Lower leg skin (tissue), 4 donors: ENCODE results near the gene PNKD. TPM values are rescaled to one million over a fixed set of nuclear protein-coding genes. Genes with fewer than 3 reads are reported as not detected.

Experiments used
- DNase-seq, 2 donors: peaks; one replicate each; pipeline ENCODE4 v3.0.0-alpha.2; 2019; ENCODE audit warnings: low spot score in 2 of 2
- H3K4me3 ChIP-seq: fragments of 200-600 bp; sonication (generic); 2 replicates; pipeline ENCODE4 v1.5.1; 2017; ENCODE audit warnings: mild to moderate bottlenecking, low read depth; ENCODE audit not compliant: poor library complexity, severe bottlenecking
- POLR2A ChIP-seq, 2 donors: fragments of 450-650 bp; IDR thresholded peaks; one replicate each; pipeline ENCODE4 v1.6.1; 2016 to 2017; ENCODE audit warnings: antibody characterized with exemption in 2 of 2, mild to moderate bottlenecking in 1 of 2, moderate library complexity in 1 of 2
- whole genome bisulfite sequencing, 2 donors: methylation state at CpG; one replicate each; pipeline ENCODE4 v1.1.5; 2018; 5-methylcytosine and 5-hydroxymethylcytosine counted together
- intact Hi-C: fragments of 100-400 bp; cut with DNase I; formaldehyde crosslinking; loops from one replicate; pipeline ENCODE4 v1.15.0; 2023; ENCODE audit warnings: low total_unique reads
- total RNA-seq, 4 donors: library from RNA; depleted of rRNA; stranded (reverse); fragments of >200 nt; gene quantifications; one replicate each; pipeline ENCODE4 v1.1.0, GENCODE V29; 2016
- TF ChIP-seq, protein P1 (sequence below), 3 donors: fragments of 450-650 bp; IDR thresholded peaks; one replicate each; pipeline ENCODE4 v1.5.1; 2016; ENCODE audit warnings: antibody characterized with exemption in 3 of 3, mild to moderate bottlenecking in 3 of 3, moderate library complexity in 2 of 3

Gene PNKD
- total RNA-seq, 4 donors from 2014 or later = 26.6 to 60.6 (median 43.3) TPM

DNA sequence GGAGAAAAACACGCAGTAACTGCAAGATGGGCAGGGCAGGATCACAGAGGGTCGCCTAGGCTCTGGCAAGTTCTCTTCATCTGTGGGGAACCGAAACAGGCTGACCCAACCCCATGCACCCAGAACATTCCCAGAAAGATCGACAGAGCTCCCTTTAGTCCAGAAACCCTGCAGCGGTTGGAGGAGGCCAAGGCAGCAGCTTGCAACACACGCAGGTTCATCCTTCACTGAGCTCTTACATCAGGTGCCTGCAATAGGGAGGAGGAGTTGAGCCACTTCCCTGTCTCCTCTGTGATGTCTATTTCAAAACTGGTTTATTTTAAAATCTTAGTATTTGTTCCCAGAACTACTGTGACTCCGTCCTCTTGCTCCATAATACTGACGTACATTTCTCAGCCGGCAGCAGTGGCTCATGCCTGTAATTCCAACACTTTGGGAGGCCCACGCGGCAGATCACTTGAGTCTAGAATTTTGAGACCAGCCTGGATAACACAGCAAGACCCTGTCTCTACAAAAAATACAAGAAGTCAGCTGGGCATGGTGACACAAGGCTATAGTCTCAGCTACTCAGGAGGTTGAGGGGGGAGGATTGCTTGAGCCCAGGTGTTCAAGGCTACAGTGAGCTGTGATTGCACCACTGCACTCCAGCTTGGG lies 100.2 kb downstream of the PNKD start:
- intact Hi-C loops = no loop called here
- TF ChIP-seq, protein P1, sequence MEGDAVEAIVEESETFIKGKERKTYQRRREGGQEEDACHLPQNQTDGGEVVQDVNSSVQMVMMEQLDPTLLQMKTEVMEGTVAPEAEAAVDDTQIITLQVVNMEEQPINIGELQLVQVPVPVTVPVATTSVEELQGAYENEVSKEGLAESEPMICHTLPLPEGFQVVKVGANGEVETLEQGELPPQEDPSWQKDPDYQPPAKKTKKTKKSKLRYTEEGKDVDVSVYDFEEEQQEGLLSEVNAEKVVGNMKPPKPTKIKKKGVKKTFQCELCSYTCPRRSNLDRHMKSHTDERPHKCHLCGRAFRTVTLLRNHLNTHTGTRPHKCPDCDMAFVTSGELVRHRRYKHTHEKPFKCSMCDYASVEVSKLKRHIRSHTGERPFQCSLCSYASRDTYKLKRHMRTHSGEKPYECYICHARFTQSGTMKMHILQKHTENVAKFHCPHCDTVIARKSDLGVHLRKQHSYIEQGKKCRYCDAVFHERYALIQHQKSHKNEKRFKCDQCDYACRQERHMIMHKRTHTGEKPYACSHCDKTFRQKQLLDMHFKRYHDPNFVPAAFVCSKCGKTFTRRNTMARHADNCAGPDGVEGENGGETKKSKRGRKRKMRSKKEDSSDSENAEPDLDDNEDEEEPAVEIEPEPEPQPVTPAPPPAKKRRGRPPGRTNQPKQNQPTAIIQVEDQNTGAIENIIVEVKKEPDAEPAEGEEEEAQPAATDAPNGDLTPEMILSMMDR (IDR thresholded peaks at IDR 0.05) = no peak
- no peak for TF ChIP-seq POLR2A (IDR thresholded peaks at IDR 0.05)
- 62 to 69% methylated on average over 11 of the region's 11 CpGs for WGBS, 2 donors
- DNase-seq = peak in 1 of 2 donors; percentile 91
- H3K4me3 ChIP-seq = no peak overlapping the region

DNA sequence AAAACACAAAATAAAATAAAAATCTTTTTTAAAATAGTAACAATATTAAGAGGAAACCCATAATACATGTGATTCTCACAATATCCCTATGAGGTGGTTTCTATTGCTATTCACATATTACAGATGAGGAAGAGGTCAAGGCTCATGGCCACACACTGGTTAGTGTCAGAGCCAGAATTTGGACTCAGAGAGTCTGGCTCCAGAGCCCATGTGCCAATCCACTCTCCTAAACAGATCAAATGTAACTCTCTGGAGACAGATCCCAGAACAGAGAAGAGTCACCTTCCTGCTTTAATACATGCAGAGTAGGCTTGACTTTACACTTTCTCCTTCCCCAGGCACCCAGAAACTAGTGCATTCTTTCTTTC lies 101.6 kb downstream of the PNKD start:
- intact Hi-C loops = no loop called here
- TF ChIP-seq, protein P1 (IDR thresholded peaks at IDR 0.05) = no peak
- no peak for TF ChIP-seq POLR2A (IDR thresholded peaks at IDR 0.05)
- no peak for DNase-seq
- no peak overlapping the region for H3K4me3 ChIP-seq

DNA sequence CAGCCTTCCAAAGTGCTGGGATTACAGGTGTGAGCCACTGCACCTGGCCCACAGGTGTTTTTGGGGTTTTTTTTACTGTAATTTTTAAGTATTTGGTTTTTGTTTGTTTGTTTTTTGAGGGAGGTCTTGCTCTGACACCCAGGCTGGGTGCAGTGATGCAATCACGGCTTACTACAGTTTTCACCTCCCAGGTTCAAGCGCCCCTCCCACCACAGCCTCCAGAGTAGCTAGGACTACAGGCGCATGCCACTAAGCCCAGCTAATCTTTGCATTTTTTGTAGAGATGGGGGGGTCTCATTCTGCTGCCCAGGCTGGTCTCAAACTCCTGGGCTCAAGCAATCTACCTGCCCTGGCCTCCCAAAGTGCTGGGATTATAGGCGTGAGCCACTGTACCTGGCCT lies 104.5 kb downstream of the PNKD start:
- no peak for DNase-seq
- intact Hi-C loops = no loop called here
- H3K4me3 ChIP-seq = no peak overlapping the region
- 73 to 74% methylated on average over 4 of the region's 4 CpGs for WGBS, 2 donors
- TF ChIP-seq, protein P1 (IDR thresholded peaks at IDR 0.05) = no peak
- no peak for TF ChIP-seq POLR2A (IDR thresholded peaks at IDR 0.05)

DNA sequence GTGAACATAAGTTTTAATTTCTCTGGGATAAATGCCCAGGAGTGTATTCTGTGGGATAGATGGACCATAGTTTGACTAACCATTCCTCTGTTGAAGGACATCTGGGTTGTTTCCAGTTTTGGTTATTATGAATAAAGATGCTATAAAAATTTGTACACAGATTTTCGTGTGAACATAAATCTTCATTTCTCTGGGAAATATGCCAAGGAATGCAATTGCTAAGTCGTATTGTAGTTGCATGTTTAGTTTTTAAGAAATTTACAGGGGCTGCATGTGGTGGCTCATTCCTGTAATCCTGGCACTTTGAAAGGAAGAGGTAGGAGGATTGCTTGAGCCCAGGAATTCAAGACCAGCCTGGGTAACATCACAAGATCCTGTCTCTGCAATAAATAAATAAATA lies 104.9 kb downstream of the PNKD start:
- no peak overlapping the region for H3K4me3 ChIP-seq
- 19% methylated on average over 2 of the region's 2 CpGs for WGBS, 2 donors
- no peak for DNase-seq
- intact Hi-C loops = no loop called here
- TF ChIP-seq, protein P1 (IDR thresholded peaks at IDR 0.05) = no peak
- no peak for TF ChIP-seq POLR2A (IDR thresholded peaks at IDR 0.05)

DNA sequence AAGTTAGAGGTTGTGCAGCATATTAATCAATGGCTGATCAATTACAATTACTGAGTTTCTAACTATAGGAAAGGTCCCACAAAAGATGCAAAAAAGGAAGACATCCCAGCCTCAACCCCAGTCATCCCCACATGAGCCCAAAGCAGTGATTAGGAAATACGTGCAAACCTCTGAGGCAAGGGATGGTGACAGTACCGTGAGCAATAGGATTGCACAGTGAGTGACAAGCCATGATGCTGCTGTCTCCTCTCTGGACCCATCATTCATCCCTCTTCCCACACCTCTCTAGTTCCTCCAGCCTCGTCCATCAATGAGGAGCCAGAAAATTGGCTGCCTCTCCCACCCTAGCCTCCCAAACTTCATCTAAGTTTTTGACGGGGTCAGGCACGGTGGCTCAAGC lies 107.7 kb downstream of the PNKD start:
- no peak overlapping the region for H3K4me3 ChIP-seq
- DNase-seq = no peak
- 83 to 85% methylated on average over 5 of the region's 5 CpGs for WGBS, 2 donors
- no peak for TF ChIP-seq POLR2A (IDR thresholded peaks at IDR 0.05)
- intact Hi-C loops = no loop called here

DNA sequence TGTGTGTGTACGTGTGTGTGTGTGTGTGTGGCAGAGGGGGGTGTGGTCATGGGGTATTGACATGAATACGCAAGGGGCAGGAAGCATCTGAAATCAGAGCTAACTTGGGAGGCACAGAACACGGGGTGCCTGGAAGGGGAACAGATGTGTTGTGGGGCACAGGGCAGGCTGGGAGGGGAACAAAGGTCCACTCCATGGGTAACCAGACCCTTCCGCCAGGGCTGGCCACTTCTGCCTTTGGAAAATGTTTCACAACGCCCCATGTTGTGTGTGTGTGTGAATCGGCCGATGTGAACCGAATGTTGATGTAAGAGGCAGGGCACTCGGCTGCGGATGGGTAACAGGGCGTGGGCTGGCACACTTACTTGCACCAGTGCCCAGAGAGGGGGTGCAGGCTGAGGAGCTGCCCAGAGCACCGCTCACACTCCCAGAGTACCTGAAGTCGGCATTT lies 111.6 kb downstream of the PNKD start, which contains the start of gene SLC11A1:
TSS of gene SLC11A1 (plus strand) at position 358 of the 451 bp plus-strand sequence. CDS start 96 bp downstream, outside the sequence.
- intact Hi-C loops = no loop called here
- TF ChIP-seq, protein P1 (IDR thresholded peaks at IDR 0.05) = no peak
- TF ChIP-seq POLR2A (IDR thresholded peaks at IDR 0.05) = no peak
- DNase-seq = peak; percentile 67 to 91
- WGBS, 2 donors = 43 to 54% methylated on average over 13 of the region's 13 CpGs
- H3K4me3 ChIP-seq = no peak within 1 kb of the TSS
